HG03139 (cell line): ENCODE results near the gene ZNF485.

ENCODE experiments used
- ATAC-seq: cut with Tn5 transposase; IDR thresholded peaks from one replicate; pipeline ENCODE4 v1.9.1; 2021; ENCODE audit not compliant: unreplicated experiment

Gene ZNF485

GRCh38 chr10:43667317-43667731 is 61.1 kb downstream of the ZNF485 start:
- ATAC-seq, result no peak
